IMR-90 (cell line): Measurements from ENCODE around the gene ING5. TPM values are rescaled to one million over a fixed set of nuclear protein-coding genes. Genes with fewer than 3 reads are reported as not detected.

ENCODE experiments used
- ATAC-seq: fragments of 200-7000 bp; cut with Tn5 transposase; 2 replicates; pipeline ENCODE4 v1.9.1; 2020; ENCODE audit warnings: low read depth, mild to moderate bottlenecking, moderate library complexity
- BruUV-seq: library from RNA; stranded (reverse); fragments of 400-500 nt; replicated peaks from 2 replicates; lab custom pipeline; 2021; lab: Mats Ljungman, UMichigan
- CTCF ChIA-PET: fragments of 300-600 bp; formaldehyde crosslinking; extraction: SDS; loops from one replicate; lab custom pipeline; 2021; ENCODE audit warnings: antibody characterized with exemption; lab: Yijun Ruan, JAX
- POLR2A ChIA-PET: fragments of 300-600 bp; sonication (Branson Sonifier 250); formaldehyde crosslinking; loops from one replicate; lab custom pipeline; 2022; ENCODE audit warnings: antibody characterized with exemption; ENCODE audit not compliant: unreplicated experiment; lab: Charles Lee
- DNase-seq: peaks from one replicate; pipeline ENCODE4 v3.0.0; 2013
- H2AFZ ChIP-seq: replicated peaks from 2 replicates; pipeline ENCODE3; 2013; ENCODE audit warnings: low read length, mild to moderate bottlenecking; ENCODE audit not compliant: poor library complexity
- H2AK5ac ChIP-seq: 2 replicates; pipeline ENCODE4 v1.6.1; 2013; ENCODE audit warnings: low read depth, low read length, inconsistent platforms
- H2AK9ac ChIP-seq: replicated peaks from 2 replicates; pipeline ENCODE3; 2013; ENCODE audit warnings: mild to moderate bottlenecking, low read depth, low read length, moderate library complexity; ENCODE audit not compliant: poor library complexity
- H2BK120ac ChIP-seq: 2 replicates; pipeline ENCODE4 v1.6.1; 2013; ENCODE audit warnings: low read depth, low read length, inconsistent platforms
- H2BK15ac ChIP-seq: 3 replicates; pipeline ENCODE4 v1.6.1; 2013; ENCODE audit warnings: low read depth, low read length, inconsistent platforms
- H2BK20ac ChIP-seq: 2 replicates; pipeline ENCODE4 v1.6.1; 2013; ENCODE audit warnings: low read depth, mild to moderate bottlenecking, inconsistent platforms, low read length, moderate library complexity
- H2BK5ac ChIP-seq: 2 replicates; pipeline ENCODE4 v1.6.1; 2013; ENCODE audit warnings: mild to moderate bottlenecking, low read depth, low read length, inconsistent platforms; ENCODE audit not compliant: poor library complexity, severe bottlenecking
- H3K14ac ChIP-seq: replicated peaks from 2 replicates; pipeline ENCODE4 v1.6.1; 2013; ENCODE audit warnings: low read depth, low read length, inconsistent platforms
- H3K18ac ChIP-seq: 2 replicates; pipeline ENCODE4 v1.6.1; 2013; ENCODE audit warnings: low read depth, low read length, control low read depth
- H3K23ac ChIP-seq: 2 replicates; pipeline ENCODE4 v1.6.1; 2013; ENCODE audit warnings: low read depth, low read length, inconsistent platforms
- H3K27ac ChIP-seq: 2 replicates; pipeline ENCODE4 v1.5.1; 2013; ENCODE audit warnings: mild to moderate bottlenecking, control low read depth, low read length; ENCODE audit not compliant: insufficient read depth
- H3K27me3 ChIP-seq: 2 replicates; pipeline ENCODE4 v1.6.1; 2013; ENCODE audit warnings: low read length; ENCODE audit not compliant: control insufficient read depth, insufficient read depth
- H3K36me3 ChIP-seq: 2 replicates; pipeline ENCODE4 v1.6.1; 2013; ENCODE audit warnings: low read length, mixed read lengths; ENCODE audit not compliant: control insufficient read depth, insufficient read depth
- H3K4ac ChIP-seq: 2 replicates; pipeline ENCODE4 v1.6.1; 2013; ENCODE audit warnings: low read depth, low read length, inconsistent platforms
- H3K4me1 ChIP-seq: 2 replicates; pipeline ENCODE4 v1.6.1; 2013; ENCODE audit warnings: low read length, mixed read lengths; ENCODE audit not compliant: control insufficient read depth, insufficient read depth
- H3K4me2 ChIP-seq: 2 replicates; pipeline ENCODE4 v1.6.1; 2013; ENCODE audit warnings: low read depth, mild to moderate bottlenecking, control low read depth, low read length, moderate library complexity
- H3K4me3 ChIP-seq: 2 replicates; pipeline ENCODE4 v1.5.1; 2013; ENCODE audit warnings: low read depth, mild to moderate bottlenecking, control low read depth, low read length, moderate library complexity; ENCODE audit not compliant: insufficient read depth
- H3K56ac ChIP-seq: 2 replicates; pipeline ENCODE4 v1.6.1; 2013; ENCODE audit warnings: low read length, inconsistent platforms; ENCODE audit not compliant: insufficient read depth; ENCODE audit errors: extremely low read depth
- H3K79me1 ChIP-seq, 2 experiments: 2 replicates each; pipeline ENCODE4 v1.6.1; 2013; ENCODE audit warnings: low read length in 2 of 2, inconsistent platforms in 1 of 2, low read depth in 1 of 2
- H3K9ac ChIP-seq: 2 replicates; pipeline ENCODE4 v1.6.1; 2013; ENCODE audit warnings: low read depth, low read length, control low read depth
- H3K9me1 ChIP-seq: 2 replicates; pipeline ENCODE4 v1.6.1; 2013; ENCODE audit warnings: low read length, inconsistent platforms; ENCODE audit not compliant: insufficient read depth
- H3K9me3 ChIP-seq: 2 replicates; pipeline ENCODE4 v1.6.1; 2013; ENCODE audit warnings: low read length; ENCODE audit not compliant: control insufficient read depth, insufficient read depth
- H4K20me1 ChIP-seq: 2 replicates; pipeline ENCODE4 v1.6.1; 2013; ENCODE audit warnings: low read length, inconsistent platforms; ENCODE audit not compliant: insufficient read depth
- H4K5ac ChIP-seq: 2 replicates; pipeline ENCODE4 v1.6.1; 2013; ENCODE audit warnings: mild to moderate bottlenecking, low read depth, low read length, control low read depth
- H4K8ac ChIP-seq, 2 experiments: 2 replicates each; pipeline ENCODE4 v1.6.1; 2013; ENCODE audit warnings: low read depth in 2 of 2, low read length in 2 of 2, control low read depth in 1 of 2, inconsistent platforms in 1 of 2
- H4K91ac ChIP-seq: 2 replicates; pipeline ENCODE4 v1.6.1; 2013; ENCODE audit warnings: low read depth, low read length, inconsistent platforms; ENCODE audit not compliant: insufficient read depth
- BHLHE40 ChIP-seq: fragments of 150-350 bp; IDR thresholded peaks from 2 replicates; pipeline ENCODE4 v1.6.1; 2016; ENCODE audit warnings: mild to moderate bottlenecking, low read depth, low read length
- CEBPB ChIP-seq: IDR thresholded peaks from 2 replicates; pipeline ENCODE4 v1.6.1; 2012; ENCODE audit warnings: low read depth, low read length, improper control_type of control experiment
- FOS ChIP-seq: fragments of 150-350 bp; IDR thresholded peaks from 2 replicates; pipeline ENCODE4 v1.6.1; 2016; ENCODE audit warnings: low read depth, low read length
- MAFK ChIP-seq: IDR thresholded peaks from 2 replicates; pipeline ENCODE4 v1.6.1; 2012; ENCODE audit warnings: low read depth, low read length, improper control_type of control experiment
- MAZ ChIP-seq: IDR thresholded peaks from 2 replicates; pipeline ENCODE4 v1.6.1; 2012; ENCODE audit warnings: low read depth, mild to moderate bottlenecking, low read length, improper control_type of control experiment, moderate library complexity, borderline replicate concordance
- MXI1 ChIP-seq: IDR thresholded peaks from 2 replicates; pipeline ENCODE4 v1.6.1; 2012; ENCODE audit warnings: low read depth, mild to moderate bottlenecking, low read length, moderate library complexity, borderline replicate concordance
- NFE2L2 ChIP-seq: fragments of 150-350 bp; IDR thresholded peaks from 2 replicates; pipeline ENCODE4 v1.6.1; 2016; ENCODE audit warnings: low read depth, mild to moderate bottlenecking, low read length
- POLR2A ChIP-seq: IDR thresholded peaks from 2 replicates; pipeline ENCODE4 v1.6.1; 2012; ENCODE audit warnings: mild to moderate bottlenecking, low read depth, low read length
- RAD21 ChIP-seq: IDR thresholded peaks from 2 replicates; pipeline ENCODE4 v1.6.1; 2012; ENCODE audit warnings: low read length, improper control_type of control experiment
- RCOR1 ChIP-seq: IDR thresholded peaks from 2 replicates; pipeline ENCODE4 v1.6.1; 2012; ENCODE audit warnings: mild to moderate bottlenecking, low read length, improper control_type of control experiment; ENCODE audit not compliant: insufficient replicate concordance
- RFX5 ChIP-seq: IDR thresholded peaks from 2 replicates; pipeline ENCODE4 v1.8.0; 2012; ENCODE audit warnings: low read depth, mild to moderate bottlenecking, low read length, moderate library complexity
- SMC3 ChIP-seq: fragments of 150-350 bp; IDR thresholded peaks from 2 replicates; pipeline ENCODE4 v1.6.1; 2016; ENCODE audit warnings: low read depth, mild to moderate bottlenecking, antibody characterized with exemption, low read length, moderate library complexity
- WGBS, 2 experiments: methylation state at CpG; one replicate each; pipeline versions ENCODE4 v1.1.5 to v1.1.7; 2013; ENCODE audit warnings: missing lambda C conversion rate in 2 of 2; ENCODE audit not compliant: insufficient read length in 1 of 2; ENCODE audit errors: extremely low coverage in 2 of 2; 5-methylcytosine and 5-hydroxymethylcytosine counted together
- dilution Hi-C: fragments of 300-500 bp; cut with HindIII; formaldehyde crosslinking; loops from one replicate; pipeline ENCODE4 v1.14.3; 2018; ENCODE audit warnings: low sequenced_read_pairs; ENCODE audit not compliant: unreplicated experiment
- in situ Hi-C: fragments of 300-500 bp; cut with MboI; formaldehyde crosslinking; loops from 3 replicates; pipeline ENCODE4 v1.14.3; 2019; ENCODE audit warnings: low sequenced_read_pairs, inconsistent platforms, mixed read lengths
- intact Hi-C: fragments of 100-400 bp; cut with micrococcal nuclease; formaldehyde crosslinking; loops from 2 replicates; pipeline ENCODE4 v1.10.0; 2022
- polyA plus RNA-seq, 3 experiments: library from polyadenylated mRNA; depleted of rRNA; stranded (reverse); fragments of >200 nt; gene quantifications; 2 replicates each; pipeline ENCODE4 v1.2.3, GENCODE V29; 2012; ENCODE audit warnings: low replicate concordance in 1 of 3
- total RNA-seq: library from RNA; depleted of rRNA; stranded (reverse); fragments of >200 nt; gene quantifications from 2 replicates; pipeline ENCODE4 v1.2.3, GENCODE V29; 2012
- TF ChIP-seq, protein P1 (sequence below): fragments of 150-350 bp; IDR thresholded peaks from 2 replicates; pipeline ENCODE4 v1.6.1; 2017; ENCODE audit warnings: mild to moderate bottlenecking, antibody characterized with exemption, low read length, low read depth
- TF ChIP-seq, protein P2 (sequence below): fragments of 150-350 bp; IDR thresholded peaks from 2 replicates; pipeline ENCODE4 v1.6.1; 2016; ENCODE audit warnings: low read depth, mild to moderate bottlenecking, low read length, moderate library complexity, borderline replicate concordance
- TF ChIP-seq, protein P3 (sequence below): conservative IDR thresholded peaks from 2 replicates; pipeline ENCODE4 v1.5.1; 2012; ENCODE audit warnings: mild to moderate bottlenecking, low read depth, low read length, improper control_type of control experiment

ING5 gene
- total and polyA plus RNA-seq, 2 of the 4 experiments (the other 2 are of a cell fraction) = 36.1 to 38.9 TPM

DNA sequence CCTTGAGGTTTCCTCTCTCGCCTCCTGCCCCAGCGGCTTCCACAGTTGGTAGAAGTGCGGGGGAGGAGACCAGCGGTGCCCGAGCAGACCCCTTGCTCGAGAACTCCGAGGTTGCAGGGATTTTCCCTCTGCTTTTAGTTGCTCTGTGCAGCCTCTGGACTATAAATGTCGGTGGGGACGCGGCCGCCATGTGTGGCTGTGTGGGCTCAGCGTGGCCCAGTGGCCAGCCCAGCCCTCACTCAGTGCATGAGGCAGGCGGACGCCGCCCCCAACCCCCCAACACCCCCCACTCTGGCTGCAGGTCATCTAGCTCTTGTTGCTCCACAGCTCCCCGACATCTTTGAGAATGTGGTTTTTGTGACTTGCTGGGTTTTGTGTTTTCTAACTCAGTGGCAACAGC is 17.3 kb downstream of the ING5 start (continued):
- no peak for TF ChIP-seq CEBPB
- no peak for TF ChIP-seq RAD21
- TF ChIP-seq MAFK = no peak

DNA sequence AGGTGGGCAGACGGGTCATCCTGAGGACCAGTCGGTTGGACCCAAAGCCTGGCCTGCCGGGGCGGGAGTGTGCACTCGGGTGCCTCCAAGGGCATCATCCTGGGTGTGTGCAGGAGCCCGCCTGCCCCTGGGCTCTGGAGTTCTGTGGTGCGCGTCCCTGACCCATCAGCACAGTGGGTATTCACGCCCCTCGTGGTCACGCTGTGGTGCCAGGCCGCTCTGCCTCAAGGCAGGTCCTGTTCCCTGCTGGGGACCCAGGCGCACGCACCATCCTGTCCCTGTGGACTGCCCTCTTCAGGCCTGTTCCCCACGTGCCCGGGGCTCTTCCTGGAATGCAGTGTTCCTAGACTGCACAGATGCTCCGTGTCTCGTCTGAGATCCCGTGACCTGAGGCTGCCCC is 18.3 kb downstream of the ING5 start:
- Histone ChIP-seq H3K9ac (no peak overlapping the region), H2AFZ (peak overlapping the region; percentile 11), H3K4me1 (no peaks in the 10 kb centered on the region), H3K9me3 (peaks cover 7% of the 10 kb centered on the region; the same call in 1 of the 2 replicates), H3K36me3 (peaks cover 47% of the 10 kb centered on the region), H4K8ac (no peak overlapping the region), H3K9me1 (no peaks in the 10 kb centered on the region), H2BK20ac (no peak overlapping the region), H3K27me3 (no peaks in the 10 kb centered on the region), H3K14ac (no peak overlapping the region), H3K23ac (no peak overlapping the region), H3K4ac (no peak overlapping the region), H4K91ac (no peak overlapping the region), H3K4me2 (no peak overlapping the region), H3K79me1 (no peaks in the 10 kb centered on the region; a peak in 1 of 4 replicates), H3K27ac (no peak overlapping the region), H2AK9ac (no peak overlapping the region), H4K5ac (no peak overlapping the region), H2AK5ac (no peak overlapping the region), H2BK120ac (no peak overlapping the region), H3K56ac (no peak overlapping the region), H3K4me3 (no peak overlapping the region), H2BK15ac (no peak overlapping the region), H2BK5ac (no peak overlapping the region), H4K20me1 (no peaks in the 10 kb centered on the region; the same call in 1 of the 2 replicates), H3K18ac (no peak overlapping the region)
- intact Hi-C loops = no loop called here
- ChIA-PET POLR2A (no interaction called here), CTCF (no interaction called here)
- 97% methylated on average over 10 of the region's 19 CpGs; no CpG with 5 or more reads in 1 of the 2 experiments for WGBS, 2 experiments
- ATAC-seq (no peak), DNase-seq (no peak)
- BruUV-seq = no TSS peak
- in situ Hi-C loops = no loop called here
- dilution Hi-C loops = no loop called here
- TF ChIP-seq POLR2A (no peak), RCOR1 (no peak), SMC3 (no peak), RFX5 (no peak), RAD21 (no peak), NFE2L2 (no peak), MXI1 (no peak), BHLHE40 (no peak), MAZ (no peak), CEBPB (no peak), FOS (no peak)
- TF ChIP-seq, protein P1, sequence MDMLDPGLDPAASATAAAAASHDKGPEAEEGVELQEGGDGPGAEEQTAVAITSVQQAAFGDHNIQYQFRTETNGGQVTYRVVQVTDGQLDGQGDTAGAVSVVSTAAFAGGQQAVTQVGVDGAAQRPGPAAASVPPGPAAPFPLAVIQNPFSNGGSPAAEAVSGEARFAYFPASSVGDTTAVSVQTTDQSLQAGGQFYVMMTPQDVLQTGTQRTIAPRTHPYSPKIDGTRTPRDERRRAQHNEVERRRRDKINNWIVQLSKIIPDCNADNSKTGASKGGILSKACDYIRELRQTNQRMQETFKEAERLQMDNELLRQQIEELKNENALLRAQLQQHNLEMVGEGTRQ = no peak
- TF ChIP-seq, protein P2, sequence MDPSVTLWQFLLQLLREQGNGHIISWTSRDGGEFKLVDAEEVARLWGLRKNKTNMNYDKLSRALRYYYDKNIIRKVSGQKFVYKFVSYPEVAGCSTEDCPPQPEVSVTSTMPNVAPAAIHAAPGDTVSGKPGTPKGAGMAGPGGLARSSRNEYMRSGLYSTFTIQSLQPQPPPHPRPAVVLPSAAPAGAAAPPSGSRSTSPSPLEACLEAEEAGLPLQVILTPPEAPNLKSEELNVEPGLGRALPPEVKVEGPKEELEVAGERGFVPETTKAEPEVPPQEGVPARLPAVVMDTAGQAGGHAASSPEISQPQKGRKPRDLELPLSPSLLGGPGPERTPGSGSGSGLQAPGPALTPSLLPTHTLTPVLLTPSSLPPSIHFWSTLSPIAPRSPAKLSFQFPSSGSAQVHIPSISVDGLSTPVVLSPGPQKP = no peak
- TF ChIP-seq, protein P3, sequence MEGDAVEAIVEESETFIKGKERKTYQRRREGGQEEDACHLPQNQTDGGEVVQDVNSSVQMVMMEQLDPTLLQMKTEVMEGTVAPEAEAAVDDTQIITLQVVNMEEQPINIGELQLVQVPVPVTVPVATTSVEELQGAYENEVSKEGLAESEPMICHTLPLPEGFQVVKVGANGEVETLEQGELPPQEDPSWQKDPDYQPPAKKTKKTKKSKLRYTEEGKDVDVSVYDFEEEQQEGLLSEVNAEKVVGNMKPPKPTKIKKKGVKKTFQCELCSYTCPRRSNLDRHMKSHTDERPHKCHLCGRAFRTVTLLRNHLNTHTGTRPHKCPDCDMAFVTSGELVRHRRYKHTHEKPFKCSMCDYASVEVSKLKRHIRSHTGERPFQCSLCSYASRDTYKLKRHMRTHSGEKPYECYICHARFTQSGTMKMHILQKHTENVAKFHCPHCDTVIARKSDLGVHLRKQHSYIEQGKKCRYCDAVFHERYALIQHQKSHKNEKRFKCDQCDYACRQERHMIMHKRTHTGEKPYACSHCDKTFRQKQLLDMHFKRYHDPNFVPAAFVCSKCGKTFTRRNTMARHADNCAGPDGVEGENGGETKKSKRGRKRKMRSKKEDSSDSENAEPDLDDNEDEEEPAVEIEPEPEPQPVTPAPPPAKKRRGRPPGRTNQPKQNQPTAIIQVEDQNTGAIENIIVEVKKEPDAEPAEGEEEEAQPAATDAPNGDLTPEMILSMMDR = no peak
